ENCODE results near the gene SYTL2. TPM values are rescaled to one million over a fixed set of nuclear protein-coding genes. Genes with fewer than 3 reads are reported as not detected.

The SYTL2 gene
- total and polyA plus RNA-seq, 4 donors = 2.6 to 27.4 (median 4.4) TPM

- TF ChIP-seq ZBTB33 (IDR thresholded peaks at IDR 0.05) = no peak
Measured at GRCh38 chr11:85806876-85807275, 4.1 kb downstream of the SYTL2 start (continued).

GRCh38 chr11:85806016-85806415 lies 4.9 kb downstream of the SYTL2 start:
- H3K4me1 ChIP-seq (ENCODE audit: control insufficient read depth in 4 of 4, insufficient read depth in 4 of 4, low read length in 3 of 4) = peaks cover 0 to 6% (median 4%) of the 10 kb centered on the region in 4 donors
- no peaks in the 10 kb centered on the region for H3K36me3 ChIP-seq (ENCODE audit: control insufficient read depth in 4 of 4, insufficient read depth in 3 of 4, low read depth in 1 of 4, low read length in 3 of 4)
- H3K27ac ChIP-seq (ENCODE audit: low read depth in 1 of 2, low read length in 2 of 2) = no peak overlapping the region
- H3K9ac ChIP-seq (ENCODE audit: low read depth in 1 of 2, low read length in 2 of 2) = no peak overlapping the region
- H3K9me3 ChIP-seq (ENCODE audit: control insufficient read depth in 4 of 4, low read length in 3 of 4) = no peaks in the 10 kb centered on the region
- H3K27me3 ChIP-seq (ENCODE audit: control insufficient read depth in 4 of 4, insufficient read depth in 4 of 4, low read length in 3 of 4) = no peaks in the 10 kb centered on the region
- no peak overlapping the region for H3K4me3 ChIP-seq (ENCODE audit: low read depth in 1 of 3, low read length in 3 of 3)
- TF ChIP-seq JUND (IDR thresholded peaks at IDR 0.05) (no peak), FOXA2 (IDR thresholded peaks at IDR 0.05) (no peak), FOXA1 (IDR thresholded peaks at IDR 0.05) (no peak), EGR1 (IDR thresholded peaks at IDR 0.05; ENCODE audit: low read depth in 2 of 2) (no peak), YY1 (IDR thresholded peaks at IDR 0.05) (no peak), TAF1 (conservative IDR thresholded peaks at IDR 0.05) (no peak), MAX (IDR thresholded peaks at IDR 0.05) (no peak), REST (IDR thresholded peaks at IDR 0.05) (no peak)
- no peak for DNase-seq (ENCODE audit: low spot score)

- H3K9me3 ChIP-seq (ENCODE audit: control insufficient read depth in 4 of 4, low read length in 3 of 4) = no peaks in the 10 kb centered on the region
- no peak for DNase-seq (ENCODE audit: low spot score)
- 78% methylated on average over 1 of the region's 1 CpG for WGBS
- peaks cover 0 to 1% (median under 1%) of the 10 kb centered on the region in 4 donors for H3K4me1 ChIP-seq (ENCODE audit: control insufficient read depth in 4 of 4, insufficient read depth in 4 of 4, low read length in 3 of 4)
- H3K4me3 ChIP-seq (ENCODE audit: low read depth in 1 of 3, low read length in 3 of 3) = no peak overlapping the region
- H3K36me3 ChIP-seq (ENCODE audit: control insufficient read depth in 4 of 4, insufficient read depth in 3 of 4, low read depth in 1 of 4, low read length in 3 of 4) = no peaks in the 10 kb centered on the region
- no peak overlapping the region for H3K27ac ChIP-seq (ENCODE audit: low read depth in 1 of 2, low read length in 2 of 2)
- H3K27me3 ChIP-seq (ENCODE audit: control insufficient read depth in 4 of 4, insufficient read depth in 4 of 4, low read length in 3 of 4) = no peaks in the 10 kb centered on the region
- TF ChIP-seq SP1 (IDR thresholded peaks at IDR 0.05) (no peak), CTCF (IDR thresholded peaks at IDR 0.05; ENCODE audit: low read depth, low read length, missing input control) (no peak), HNF4G (IDR thresholded peaks at IDR 0.05) (no peak), REST (IDR thresholded peaks at IDR 0.05) (no peak), TAF1 (conservative IDR thresholded peaks at IDR 0.05) (no peak)
- H3K9ac ChIP-seq (ENCODE audit: low read depth in 1 of 2, low read length in 2 of 2) = no peak overlapping the region
Measured at GRCh38 chr11:85805387-85805786, 5.6 kb downstream of the SYTL2 start.

All from liver (tissue), 9 donors.